Measurements from ENCODE around the gene TYR.
"Not testable (repeated sequence)": the region's sequence is repeated elsewhere in the genome, so short reads cannot be mapped to it uniquely, and the experiment has no call there.

- not testable (repeated sequence) for TF ChIP-seq CTCF (IDR thresholded peaks at IDR 0.05); REST (IDR thresholded peaks at IDR 0.05; ENCODE audit: insufficient read depth in 1 of 2, low read depth in 2 of 2, low read length in 1 of 2)
Measured at GRCh38 chr11:89308272-89308671, 130.6 kb downstream of the TYR start.
